Measurements from ENCODE around the gene WWOX. TPM values are rescaled to one million over a fixed set of nuclear protein-coding genes. Genes with fewer than 3 reads are reported as not detected.

Gene WWOX
- total RNA-seq, 1 donor from 2014 or later: 28.2 TPM

DNA sequence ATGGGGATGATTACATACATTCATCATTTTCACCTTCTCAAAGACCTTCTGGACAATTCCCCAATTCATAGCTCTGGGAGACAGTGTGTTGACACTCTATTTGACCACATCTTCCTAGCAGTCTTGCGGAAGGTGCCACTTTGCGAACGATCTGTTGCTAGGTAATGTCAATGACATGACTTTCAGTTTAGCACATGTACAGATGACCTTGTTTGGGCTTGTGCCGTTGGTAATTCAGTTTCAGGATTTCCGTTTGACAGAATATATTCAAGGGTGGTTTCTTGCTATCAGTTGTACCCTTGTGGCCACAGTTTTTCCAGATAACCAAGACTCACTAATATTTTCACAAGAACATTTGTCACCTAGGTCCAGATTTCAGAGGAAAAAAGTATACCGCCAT lies 478.2 kb downstream of the WWOX start:
- H3K27me3 Mint-ChIP-seq (ENCODE audit: unreplicated experiment): no peaks in the 10 kb centered on the region
- H3K4me3 Mint-ChIP-seq (ENCODE audit: unreplicated experiment): no peak overlapping the region
- H3K27ac Mint-ChIP-seq (ENCODE audit: unreplicated experiment): no peak overlapping the region
- H3K4me1 Mint-ChIP-seq (ENCODE audit: unreplicated experiment): no peaks in the 10 kb centered on the region
- no peaks in the 10 kb centered on the region for H3K36me3 Mint-ChIP-seq (ENCODE audit: unreplicated experiment)
- no peak for DNase-seq (ENCODE audit: extremely low spot score, unreplicated experiment)
- TF ChIP-seq, protein P1, sequence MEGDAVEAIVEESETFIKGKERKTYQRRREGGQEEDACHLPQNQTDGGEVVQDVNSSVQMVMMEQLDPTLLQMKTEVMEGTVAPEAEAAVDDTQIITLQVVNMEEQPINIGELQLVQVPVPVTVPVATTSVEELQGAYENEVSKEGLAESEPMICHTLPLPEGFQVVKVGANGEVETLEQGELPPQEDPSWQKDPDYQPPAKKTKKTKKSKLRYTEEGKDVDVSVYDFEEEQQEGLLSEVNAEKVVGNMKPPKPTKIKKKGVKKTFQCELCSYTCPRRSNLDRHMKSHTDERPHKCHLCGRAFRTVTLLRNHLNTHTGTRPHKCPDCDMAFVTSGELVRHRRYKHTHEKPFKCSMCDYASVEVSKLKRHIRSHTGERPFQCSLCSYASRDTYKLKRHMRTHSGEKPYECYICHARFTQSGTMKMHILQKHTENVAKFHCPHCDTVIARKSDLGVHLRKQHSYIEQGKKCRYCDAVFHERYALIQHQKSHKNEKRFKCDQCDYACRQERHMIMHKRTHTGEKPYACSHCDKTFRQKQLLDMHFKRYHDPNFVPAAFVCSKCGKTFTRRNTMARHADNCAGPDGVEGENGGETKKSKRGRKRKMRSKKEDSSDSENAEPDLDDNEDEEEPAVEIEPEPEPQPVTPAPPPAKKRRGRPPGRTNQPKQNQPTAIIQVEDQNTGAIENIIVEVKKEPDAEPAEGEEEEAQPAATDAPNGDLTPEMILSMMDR (IDR thresholded peaks at IDR 0.05): no peak
- H3K9me3 Mint-ChIP-seq (ENCODE audit: unreplicated experiment): peaks cover 10% of the 10 kb centered on the region

DNA sequence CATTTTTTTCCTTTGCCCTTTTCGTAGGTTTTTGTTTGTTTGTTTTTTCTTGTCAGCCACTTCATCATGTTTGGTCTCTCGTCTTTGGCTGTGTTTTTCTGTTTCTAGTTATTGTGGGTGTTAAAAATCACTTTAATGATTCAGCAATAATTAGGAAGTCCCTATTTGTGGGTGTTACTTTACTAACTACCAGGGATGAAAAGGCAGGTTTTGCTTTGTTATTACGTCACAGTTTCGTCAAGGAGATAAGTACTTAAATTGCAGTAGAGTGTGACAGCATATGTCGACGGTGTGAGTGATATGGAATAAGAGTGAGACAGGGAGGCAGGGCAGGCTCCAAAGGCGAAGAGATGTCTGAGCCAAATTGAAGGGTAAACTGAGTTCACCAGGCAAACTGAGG lies 479.6 kb downstream of the WWOX start:
- no peak overlapping the region for H3K27ac Mint-ChIP-seq (ENCODE audit: unreplicated experiment)
- H3K36me3 Mint-ChIP-seq (ENCODE audit: unreplicated experiment): no peaks in the 10 kb centered on the region
- H3K4me3 Mint-ChIP-seq (ENCODE audit: unreplicated experiment): no peak overlapping the region
- H3K9me3 Mint-ChIP-seq (ENCODE audit: unreplicated experiment): peaks cover 6% of the 10 kb centered on the region
- no peaks in the 10 kb centered on the region for H3K27me3 Mint-ChIP-seq (ENCODE audit: unreplicated experiment)
- TF ChIP-seq, protein P1 (IDR thresholded peaks at IDR 0.05): no peak
- DNase-seq (ENCODE audit: extremely low spot score, unreplicated experiment): no peak
- H3K4me1 Mint-ChIP-seq (ENCODE audit: unreplicated experiment): peaks cover 1% of the 10 kb centered on the region

DNA sequence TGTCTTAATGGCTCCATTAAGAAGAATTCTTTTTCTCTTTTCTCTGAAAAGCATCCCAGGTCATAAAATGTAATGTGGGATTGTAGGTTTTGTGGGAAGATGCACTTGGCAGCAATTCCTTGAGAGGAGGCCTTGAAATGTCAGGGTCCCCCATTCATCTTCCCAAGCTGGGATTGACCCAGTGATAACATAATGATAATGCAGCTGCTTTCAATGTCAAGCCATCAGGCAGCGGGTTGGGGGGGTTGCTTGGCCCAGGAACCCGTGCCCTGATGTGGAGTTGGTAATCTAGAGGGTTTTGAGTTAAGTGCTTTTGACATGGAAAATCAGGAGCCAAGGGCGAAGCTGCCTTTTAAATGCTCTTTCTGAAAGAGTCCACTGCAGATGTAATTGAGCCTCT lies 484.0 kb downstream of the WWOX start:
- peaks cover 14% of the 10 kb centered on the region for H3K4me1 Mint-ChIP-seq (ENCODE audit: unreplicated experiment)

DNA sequence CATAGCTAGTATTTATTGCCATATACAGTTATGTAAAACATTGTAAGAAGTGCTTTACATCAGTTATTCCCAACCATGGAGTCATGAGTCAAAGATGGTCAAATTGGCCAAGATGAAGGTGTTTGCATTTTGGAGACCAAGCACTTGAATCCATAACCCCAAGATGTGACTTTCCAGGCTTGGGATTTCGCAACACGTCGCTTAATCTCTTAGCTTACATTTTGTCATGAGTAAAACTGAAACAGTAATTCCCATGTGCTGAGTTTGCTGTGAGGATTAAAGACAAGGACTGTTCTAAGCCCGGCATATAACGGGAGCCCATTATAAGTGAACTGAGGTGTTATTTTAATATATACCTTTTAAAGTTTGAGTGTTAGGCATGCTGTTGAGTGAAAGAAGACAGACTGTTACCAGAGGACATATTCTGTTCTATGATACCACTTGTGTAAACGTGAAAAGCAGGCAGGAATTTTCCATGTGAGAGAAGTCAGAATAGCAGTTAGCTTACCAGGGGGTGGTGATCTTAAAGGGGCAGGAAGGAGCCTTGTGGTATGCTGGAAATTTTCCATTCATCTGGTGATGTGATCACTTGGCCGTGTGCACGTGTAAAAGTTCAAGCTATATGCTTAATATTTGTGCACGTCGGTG lies 484.9 kb downstream of the WWOX start:
- Mint-ChIP-seq H3K9me3 (ENCODE audit: unreplicated experiment) (peaks cover under 1% of the 10 kb centered on the region), H3K4me3 (ENCODE audit: unreplicated experiment) (no peak overlapping the region), H3K27ac (ENCODE audit: unreplicated experiment) (peak overlapping the region; percentile 58), H3K36me3 (ENCODE audit: unreplicated experiment) (no peaks in the 10 kb centered on the region), H3K4me1 (ENCODE audit: unreplicated experiment) (peaks cover 14% of the 10 kb centered on the region), H3K27me3 (ENCODE audit: unreplicated experiment) (peaks cover 2% of the 10 kb centered on the region)
- no peak for DNase-seq (ENCODE audit: extremely low spot score, unreplicated experiment)
- TF ChIP-seq, protein P1 (IDR thresholded peaks at IDR 0.05): no peak

More for the DNA sequence above, 484.0 kb downstream of the WWOX start:
- Mint-ChIP-seq H3K36me3 (ENCODE audit: unreplicated experiment) (no peaks in the 10 kb centered on the region), H3K27ac (ENCODE audit: unreplicated experiment) (no peak overlapping the region), H3K9me3 (ENCODE audit: unreplicated experiment) (no peaks in the 10 kb centered on the region), H3K27me3 (ENCODE audit: unreplicated experiment) (no peaks in the 10 kb centered on the region), H3K4me3 (ENCODE audit: unreplicated experiment) (no peak overlapping the region)
- no peak for DNase-seq (ENCODE audit: extremely low spot score, unreplicated experiment)
- TF ChIP-seq, protein P1 (IDR thresholded peaks at IDR 0.05): no peak

DNA sequence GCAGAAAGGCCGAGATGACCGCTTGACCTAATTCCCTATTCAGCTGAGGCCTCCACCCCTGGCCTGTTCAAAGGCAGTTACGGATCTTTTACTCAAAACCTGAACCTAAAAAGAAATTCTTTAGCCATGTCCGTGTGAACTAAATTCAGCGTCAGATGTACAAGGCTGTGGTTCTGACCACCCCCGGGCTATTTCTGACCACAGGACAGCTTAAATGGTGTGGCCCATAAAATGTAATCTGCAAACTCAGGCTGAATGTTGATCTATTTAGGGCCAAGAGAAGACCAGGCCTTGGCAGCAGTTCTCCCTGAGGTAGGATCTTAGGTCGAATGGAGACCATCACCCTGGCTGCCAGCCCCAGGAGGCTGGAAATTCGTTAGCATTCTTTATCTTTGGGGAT lies 485.5 kb downstream of the WWOX start:
- H3K4me1 Mint-ChIP-seq (ENCODE audit: unreplicated experiment): peaks cover 14% of the 10 kb centered on the region
- peaks cover 2% of the 10 kb centered on the region for H3K27me3 Mint-ChIP-seq (ENCODE audit: unreplicated experiment)
- H3K27ac Mint-ChIP-seq (ENCODE audit: unreplicated experiment): peak overlapping the region; percentile 58
- no peaks in the 10 kb centered on the region for H3K36me3 Mint-ChIP-seq (ENCODE audit: unreplicated experiment)
- DNase-seq (ENCODE audit: extremely low spot score, unreplicated experiment): no peak
- TF ChIP-seq, protein P1 (IDR thresholded peaks at IDR 0.05): no peak
- H3K4me3 Mint-ChIP-seq (ENCODE audit: unreplicated experiment): no peak overlapping the region
- H3K9me3 Mint-ChIP-seq (ENCODE audit: unreplicated experiment): peaks cover 6% of the 10 kb centered on the region
